ENCODE measurements around the gene NADK. TPM values are rescaled to one million over a fixed set of nuclear protein-coding genes. Genes with fewer than 3 reads are reported as not detected.

Gene NADK
- total and polyA plus RNA-seq, 2 of the 13 experiments (the other 11 are each of a cell fraction or from before 2014, with no cell fraction given): 56.6 to 60.1 TPM

- TF ChIP-seq ZEB1 (IDR thresholded peaks at IDR 0.05; ENCODE audit: insufficient replicate concordance, low read depth) (peak; percentile 99), PLSCR1 (CRISPR knock-in tag; IDR thresholded peaks at IDR 0.05; ENCODE audit: borderline replicate concordance) (no peak), SETDB1 (CRISPR knock-in tag; IDR thresholded peaks at IDR 0.05; ENCODE audit: borderline replicate concordance) (no peak), MATR3 (CRISPR knock-in tag; IDR thresholded peaks at IDR 0.05) (no peak), ZNF780A (CRISPR knock-in tag; IDR thresholded peaks at IDR 0.05) (no peak), ZFP36L1 (CRISPR knock-in tag; IDR thresholded peaks at IDR 0.05) (no peak), ZNF710 (CRISPR knock-in tag; IDR thresholded peaks at IDR 0.05; ENCODE audit: borderline replicate concordance) (no peak), USF2 (IDR thresholded peaks at IDR 0.05; ENCODE audit: low read depth, low read length) (no peak), USF2 (CRISPR knock-in tag; IDR thresholded peaks at IDR 0.05; ENCODE audit: borderline replicate concordance) (no peak), MLX (CRISPR knock-in tag; IDR thresholded peaks at IDR 0.05) (no peak), ZNF512B (CRISPR knock-in tag; IDR thresholded peaks at IDR 0.05; ENCODE audit: borderline replicate concordance) (0 out of 2 replicates have a peak, but pooled peaks have one; percentile 24), ZNF597 (CRISPR knock-in tag; IDR thresholded peaks at IDR 0.05) (no peak), ONECUT2 (CRISPR knock-in tag; IDR thresholded peaks at IDR 0.05) (no peak), FOXO1 (CRISPR knock-in tag; IDR thresholded peaks at IDR 0.05) (no peak), SOX5 (CRISPR knock-in tag; IDR thresholded peaks at IDR 0.05; ENCODE audit: borderline replicate concordance) (0 out of 2 replicates have a peak, but pooled peaks have one; percentile 29), ZSCAN25 (CRISPR knock-in tag; IDR thresholded peaks at IDR 0.05) (no peak), DR1 (CRISPR knock-in tag; IDR thresholded peaks at IDR 0.05) (no peak), GTF3A (CRISPR knock-in tag; conservative IDR thresholded peaks at IDR 0.05) (no peak), HOXD1 (CRISPR knock-in tag; IDR thresholded peaks at IDR 0.05) (no peak), KLF6 (CRISPR knock-in tag; IDR thresholded peaks at IDR 0.05) (no peak)
Observed at GRCh38 chr1:1782399-1783221, 4.3 kb upstream of the NADK start (continued).

Data from HepG2 (cell line).